Heart right ventricle (tissue), 16 donors: ENCODE results near the gene NSG1. TPM values are rescaled to one million over a fixed set of nuclear protein-coding genes. Genes with fewer than 3 reads are reported as not detected.

ENCODE experiments used
- ATAC-seq, 8 donors: fragments of 200-7000 bp; cut with Tn5 transposase; one replicate each; pipeline ENCODE4 v1.9.1; 2020; ENCODE audit warnings: mild to moderate bottlenecking in 8 of 8, moderate library complexity in 8 of 8, moderate number of reproducible peaks in 1 of 8
- DNase-seq, 2 donors: peaks; one replicate each; pipeline ENCODE4 v3.0.0-alpha.2; 2020
- H3K27ac ChIP-seq, 10 donors: fragments of 200-600 bp; sonication (generic) in 2 of 10; one replicate each; pipeline versions ENCODE4 v1.5.0 to v1.8.0; 2020 to 2022; ENCODE audit warnings: mild to moderate bottlenecking in 3 of 10
- H3K27me3 ChIP-seq, 7 donors: fragments of 200-600 bp; one replicate each; pipeline ENCODE4 v1.8.0; 2021 to 2022; ENCODE audit warnings: mild to moderate bottlenecking in 2 of 7
- H3K36me3 ChIP-seq, 9 donors: fragments of 200-600 bp; sonication (generic) in 1 of 9; one replicate each; pipeline versions ENCODE4 v1.5.0 to v1.8.0; 2020 to 2022; ENCODE audit warnings: mild to moderate bottlenecking in 2 of 9
- H3K4me1 ChIP-seq, 9 donors: fragments of 200-600 bp; sonication (generic) in 1 of 9; one replicate each; pipeline versions ENCODE4 v1.5.0 to v1.8.0; 2020 to 2022; ENCODE audit warnings: mild to moderate bottlenecking in 4 of 9
- H3K4me3 ChIP-seq, 10 donors: fragments of 200-600 bp; sonication (generic) in 2 of 10; one replicate each; pipeline versions ENCODE4 v1.5.0 to v1.8.0; 2020 to 2022; ENCODE audit warnings: mild to moderate bottlenecking in 7 of 10, moderate library complexity in 2 of 10
- H3K9me3 ChIP-seq, 11 donors: fragments of 200-600 bp in 10 of 11; sonication (generic) in 2 of 11; one replicate each; pipeline versions ENCODE4 v1.5.0 to v1.8.0; 2013 to 2022; ENCODE audit warnings: mild to moderate bottlenecking in 2 of 11, control low read depth in 1 of 11, moderate library complexity in 1 of 11
- CTCF ChIP-seq, 9 donors: fragments of 200-600 bp; sonication (generic) in 2 of 9; IDR thresholded peaks; one replicate each; pipeline versions ENCODE4 v1.5.0 to v1.8.0; 2021 to 2022; ENCODE audit warnings: antibody characterized with exemption in 9 of 9, mild to moderate bottlenecking in 5 of 9, moderate library complexity in 1 of 9
- WGBS, 2 donors: extraction: QIAGEN DNeasy Blood & Tissue Kit; methylation state at CpG; one replicate each; pipeline ENCODE4 v1.1.7; 2013; ENCODE audit warnings: inconsistent platforms in 1 of 2; 5-methylcytosine and 5-hydroxymethylcytosine counted together
- intact Hi-C, 10 donors: fragments of 100-400 bp; cut with DNase I; formaldehyde crosslinking; loops; one replicate each; pipeline versions ENCODE4 v1.11.1 to v1.14.2; 2022
- polyA plus RNA-seq, 2 donors: library from polyadenylated mRNA; stranded (reverse); fragments of 200-250 nt; gene quantifications; one replicate each; pipeline ENCODE4 v1.2.3, GENCODE V29; 2013
- total RNA-seq, 10 donors: library from RNA; stranded (reverse); fragmentation: NEBNext Ultra II Directional in 3 of 10; extraction: Animal tissue kit (Norgen Biotek cat#: 25700) in 3 of 10; gene quantifications; one replicate each; pipeline versions ENCODE4 v1.2.1 to v1.2.4, GENCODE V29; 2021 to 2023
- donor health status: Arrhythmogenic right ventricular cardiomyopathy.
- donor health status: ischemic (EF 13 %, LVEDD 7.1; RV severe dilation, severe dysfunction).
- donor health status: healthy with polysubstance abuse.
- donor health status: DM: no; HTN: yes; CAD: no.
- donor health status: DM: no; HTN: no; CAD: no.
- donor health status: ischemic (EF 25% LVEDD 6.9; RV normal size, moderate dysfunction).
- donor health status: ischemic (EF 25% LVEDD 5.7; RV mildly dilated, moderate dysfunction).
- donor health status: healthy.
- donor health status: DM: yes; HTN: yes; CAD: no.
- donor health status: Ischemic cardiomyopathy.
- donor health status: ischemic (EF 35%, LVEDD 5.7; RV mildly dilated, moderate dysfunction).
- donor health status: nonischemic (EF 11% LVEDD 7.7; RV severe dilation, severe dysfunction).
- donor health status: DM: yes; HTN: yes; CAD: no.
- donor health status: PGD.
- donor health status: ischemic (EF 29% LVEDD 5.4; RV normal size, mild dysfunction).
- donor health status: nonischemic (EF 23%, LVEDD 6.1; RV moderate dilation, normal function).

Gene NSG1
- total and polyA plus RNA-seq, 12 donors: 1.4 to 10.5 (median 3.4) TPM

- TF ChIP-seq CTCF (IDR thresholded peaks at IDR 0.05): no peak
- ATAC-seq (no peak), DNase-seq (no peak)
- intact Hi-C loops: no loop called here
- H3K36me3 ChIP-seq: peaks cover 0 to 13% (median 0%) of the 10 kb centered on the region in 9 donors
- no peak overlapping the region for H3K4me3 ChIP-seq
- peaks cover 0 to 5% (median 0%) of the 10 kb centered on the region in 9 donors for H3K4me1 ChIP-seq
- no peak overlapping the region for H3K27ac ChIP-seq
- no peaks in the 10 kb centered on the region for H3K9me3 ChIP-seq
- 80 to 95% methylated on average over 2 of the region's 2 CpGs for WGBS, 2 donors
- H3K27me3 ChIP-seq: no peaks in the 10 kb centered on the region
Measured at GRCh38 chr4:4443821-4444220, 56.9 kb downstream of the NSG1 start.

- no peaks in the 10 kb centered on the region for H3K9me3 ChIP-seq
- intact Hi-C loops: no loop called here
- peaks cover 0 to 12% (median 0%) of the 10 kb centered on the region in 9 donors for H3K36me3 ChIP-seq
- no peak overlapping the region for H3K4me3 ChIP-seq
- TF ChIP-seq CTCF (IDR thresholded peaks at IDR 0.05): no peak
- ATAC-seq: no peak
- peaks cover 0 to 5% (median 0%) of the 10 kb centered on the region in 9 donors for H3K4me1 ChIP-seq
- no peak for DNase-seq
- no peaks in the 10 kb centered on the region for H3K27me3 ChIP-seq
- H3K27ac ChIP-seq: no peak overlapping the region
Measured at GRCh38 chr4:4446434-4446833, 59.5 kb downstream of the NSG1 start.

- Histone ChIP-seq H3K27ac (no peak overlapping the region), H3K36me3 (peaks cover 0 to 91% (median 63%) of the 10 kb centered on the region in 9 donors), H3K4me3 (no peak overlapping the region), H3K27me3 (no peaks in the 10 kb centered on the region), H3K4me1 (no peaks in the 10 kb centered on the region), H3K9me3 (peaks cover 0 to 11% (median 0%) of the 10 kb centered on the region in 11 donors)
- DNase-seq (no peak), ATAC-seq (no peak)
- no peak for TF ChIP-seq CTCF (IDR thresholded peaks at IDR 0.05)
- intact Hi-C loops: no loop called here
- 91% methylated on average over 5 of the region's 5 CpGs for WGBS, 2 donors
Measured at GRCh38 chr4:4455210-4455865, 68.4 kb downstream of the NSG1 start.

- Histone ChIP-seq H3K27ac (no peak overlapping the region), H3K27me3 (no peaks in the 10 kb centered on the region), H3K4me3 (no peak overlapping the region), H3K4me1 (no peaks in the 10 kb centered on the region), H3K36me3 (peaks cover 0 to 88% (median 63%) of the 10 kb centered on the region in 9 donors), H3K9me3 (peaks cover 0 to 11% (median 0%) of the 10 kb centered on the region in 11 donors)
- intact Hi-C loops: no loop called here
- no peak for TF ChIP-seq CTCF (IDR thresholded peaks at IDR 0.05)
- no peak for DNase-seq
- no peak for ATAC-seq
- WGBS, 2 donors: 90 to 92% methylated on average over 7 of the region's 7 CpGs
Measured at GRCh38 chr4:4456351-4456750, 69.4 kb downstream of the NSG1 start.
